ENCODE results near the gene RACGAP1.

The RACGAP1 gene

DNA sequence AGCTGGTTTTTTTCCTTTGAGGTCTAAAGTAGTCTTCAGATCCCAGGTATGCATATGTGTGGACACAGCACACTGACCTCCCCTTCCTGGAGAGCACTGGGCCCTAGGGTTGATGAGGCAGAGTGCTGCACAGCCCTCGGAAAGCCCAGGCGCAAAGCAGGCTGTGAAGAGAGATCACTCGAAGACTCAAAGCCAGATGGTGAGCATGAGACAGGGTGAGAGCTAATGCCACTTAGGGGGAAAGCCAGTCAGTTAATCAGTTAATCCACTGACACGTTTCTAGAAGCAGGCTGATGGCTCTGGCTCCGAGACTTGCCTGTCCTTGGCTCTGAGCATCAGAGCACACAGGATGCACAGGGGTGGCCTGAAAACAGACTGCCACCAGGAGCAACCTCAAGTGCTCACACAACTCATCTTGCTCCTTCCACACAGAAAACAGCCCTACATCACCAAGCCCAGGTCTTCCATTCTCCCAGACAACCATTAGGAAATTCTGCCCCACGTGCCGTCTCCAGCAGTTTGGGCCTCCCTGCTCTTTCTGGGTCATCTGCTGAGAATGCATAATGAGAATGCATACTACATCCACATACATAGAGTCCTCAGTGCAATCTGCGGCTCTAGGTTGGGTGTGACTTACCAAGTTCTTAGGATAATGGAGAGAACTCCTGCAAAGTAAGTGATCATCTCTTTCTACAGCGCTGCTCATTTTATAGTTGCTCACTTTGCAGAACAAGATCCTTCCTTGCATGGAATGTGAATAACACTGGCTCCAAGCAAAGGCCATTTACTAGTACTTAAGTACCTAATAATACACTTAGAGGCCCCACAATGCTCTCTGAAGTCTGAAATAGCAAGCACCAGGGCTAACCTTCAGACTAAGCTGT lies 40.6 kb downstream of the RACGAP1 start:
- DNase-seq: peak; percentile 50

DNA sequence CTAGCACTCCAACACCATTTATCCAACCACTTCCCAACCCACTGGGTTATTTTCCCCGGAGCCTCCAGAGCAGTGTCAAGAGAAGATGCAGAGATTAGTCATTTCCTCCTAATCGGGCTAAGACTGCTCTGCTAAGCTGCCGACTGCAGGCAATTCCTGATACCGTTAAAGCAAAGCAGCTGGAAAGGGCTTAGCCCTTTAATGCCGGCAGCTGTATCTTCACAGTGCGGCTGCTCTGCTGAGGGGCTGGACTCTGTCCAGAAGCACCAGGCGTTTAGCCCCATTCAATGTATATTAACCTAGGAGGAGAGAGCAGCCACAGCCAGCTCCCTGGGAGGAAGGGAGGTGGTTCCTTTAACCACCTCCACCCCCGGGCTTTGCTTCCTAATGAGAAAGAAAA lies 41.4 kb downstream of the RACGAP1 start:
- peak; percentile 55 for DNase-seq

DNA sequence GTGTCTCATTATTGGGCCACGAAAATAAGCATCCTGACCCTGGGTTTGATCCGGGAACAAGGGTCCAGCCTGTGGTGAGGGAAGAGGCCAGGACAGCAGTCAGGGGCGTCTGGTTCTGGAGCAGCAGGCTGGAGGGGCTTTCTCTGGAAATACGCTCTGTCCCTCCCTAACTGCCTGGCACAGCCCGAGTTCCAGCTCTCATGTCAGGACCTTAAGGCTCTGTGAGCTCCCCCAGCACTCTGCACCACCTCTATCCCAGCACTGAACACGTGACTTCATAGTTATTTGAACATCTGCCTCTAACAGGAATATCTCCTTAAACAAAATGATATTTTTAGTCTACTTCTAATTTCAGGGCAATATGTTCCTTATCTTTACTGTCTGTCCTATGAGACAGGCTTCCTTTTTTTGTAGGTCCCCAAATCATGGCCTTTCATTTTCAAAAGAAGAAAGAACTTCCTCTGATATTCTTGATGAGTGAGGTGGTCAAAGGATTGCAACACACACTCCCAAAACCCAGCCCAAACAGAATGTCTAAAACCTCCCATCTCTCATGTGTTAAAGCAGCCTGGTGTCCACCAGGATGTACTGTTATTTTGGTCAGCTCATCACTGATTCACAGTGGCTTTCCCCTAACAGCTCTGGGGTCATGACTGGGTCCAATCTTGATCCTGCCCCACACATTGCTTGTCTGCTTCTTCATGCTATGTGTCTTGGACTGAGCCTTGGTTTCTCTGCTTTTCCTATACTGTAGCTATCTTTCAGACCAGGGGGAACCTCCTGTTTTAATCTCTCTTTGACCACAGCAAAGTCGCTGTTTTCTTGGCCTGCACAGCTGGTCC lies 42.8 kb downstream of the RACGAP1 start:
- DNase-seq: peak; percentile 10

DNA sequence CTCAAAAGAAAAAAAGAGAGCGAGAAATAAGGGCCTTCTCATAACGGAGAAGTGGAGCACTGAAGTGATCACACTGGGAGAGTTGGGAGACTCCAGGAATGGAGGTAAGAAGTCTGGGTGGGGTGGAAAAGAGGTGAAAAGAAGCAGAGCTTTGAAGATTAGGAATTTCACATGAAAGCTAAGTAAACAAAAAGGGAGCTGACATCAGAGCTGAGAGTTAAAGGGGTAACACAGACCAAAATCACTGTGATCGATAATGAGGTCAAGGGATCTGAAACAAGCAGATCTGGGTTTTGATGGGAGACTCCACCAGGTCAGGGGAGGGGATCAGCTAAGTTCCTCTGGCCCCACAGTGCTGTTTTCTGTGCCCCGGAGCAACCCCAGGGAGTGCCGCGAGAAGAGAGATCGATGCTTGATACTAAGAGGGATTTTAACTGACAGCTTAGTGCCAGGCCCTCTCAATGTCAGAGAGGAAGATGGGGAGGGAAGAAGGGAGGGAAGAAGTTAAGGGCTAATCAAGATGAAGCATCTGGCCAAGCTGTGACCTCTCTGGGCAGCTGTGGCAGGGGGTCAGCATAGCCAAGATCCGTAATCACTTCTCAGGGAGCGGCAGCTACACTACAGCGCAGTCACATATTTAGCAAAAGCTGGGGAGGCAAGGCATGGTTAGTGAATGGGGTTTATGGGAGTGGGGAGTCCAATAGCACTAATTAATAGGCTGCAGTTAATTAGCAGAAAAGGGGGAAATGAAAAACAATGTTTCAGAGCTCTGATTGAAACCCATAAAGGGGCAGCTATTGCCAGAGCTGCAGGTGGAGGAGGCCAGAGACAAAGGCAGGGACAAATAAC lies 44.6 kb downstream of the RACGAP1 start:
- no peak for DNase-seq

DNA sequence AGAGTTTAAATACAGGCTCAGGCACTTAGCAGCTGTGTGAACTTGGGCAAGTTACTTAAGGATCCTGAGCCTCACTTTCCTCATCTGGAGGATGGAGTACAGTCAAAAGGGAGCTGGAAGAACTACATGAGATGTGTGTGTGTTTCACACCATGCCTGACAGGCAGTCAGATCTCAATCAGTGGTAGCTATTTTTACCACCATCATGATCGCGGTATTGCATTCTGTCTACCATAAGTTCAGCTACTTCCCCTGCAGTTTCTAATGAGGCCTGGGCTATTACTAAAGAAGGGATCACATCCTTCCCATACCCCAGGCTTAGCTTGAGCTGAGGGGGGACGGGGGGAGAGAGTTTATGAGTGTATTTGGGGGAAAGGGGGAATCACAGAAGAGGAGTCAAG lies 45.5 kb downstream of the RACGAP1 start:
- DNase-seq: no peak

DNA sequence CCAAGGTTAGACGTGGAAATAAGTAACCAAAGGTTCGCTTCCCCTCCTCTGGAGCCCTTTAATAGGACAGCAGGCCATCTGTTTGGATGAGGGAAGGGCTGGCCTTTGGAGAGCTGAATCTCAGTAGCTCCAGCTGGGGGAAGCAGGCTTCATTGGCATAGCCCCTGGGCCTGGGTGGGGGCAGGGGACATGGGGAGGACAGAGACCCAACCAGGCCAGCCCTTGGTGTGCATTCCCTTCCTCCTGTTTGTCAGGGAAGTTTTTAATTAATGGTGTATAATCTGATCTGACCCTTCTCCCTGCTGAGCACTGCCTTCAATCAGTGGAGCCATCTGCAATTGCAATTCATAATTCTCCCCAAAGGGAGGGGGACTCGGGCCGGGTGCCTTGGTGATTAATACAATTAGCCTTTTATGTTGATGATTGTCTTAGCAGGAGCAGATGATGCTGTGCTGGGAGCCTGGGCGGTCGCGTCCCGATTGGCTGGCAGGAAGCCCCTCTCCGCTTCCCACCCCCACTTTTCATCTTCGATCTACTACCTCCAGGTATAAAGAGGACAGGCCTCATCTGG lies 46.2 kb downstream of the RACGAP1 start:
- DNase-seq: peak; percentile 23

DNA sequence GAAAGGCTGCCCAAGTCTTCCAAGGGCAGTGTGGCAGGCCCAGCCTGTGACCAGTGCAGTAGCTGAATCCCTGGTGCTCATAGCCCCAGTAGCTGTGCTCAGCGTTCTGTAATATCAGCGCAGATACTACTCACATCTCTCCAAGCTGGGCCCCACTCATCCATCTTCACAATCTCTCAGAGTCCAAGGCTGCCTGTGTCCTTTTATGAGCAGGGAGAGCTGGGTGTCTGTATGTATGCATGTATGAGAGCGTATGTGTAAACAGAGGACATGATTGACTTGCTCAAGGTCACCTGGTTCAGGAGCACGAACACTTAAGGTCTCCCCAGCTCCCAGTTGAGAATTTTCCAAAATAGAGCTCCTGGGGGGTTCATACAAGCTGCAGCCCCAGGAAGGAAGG lies 47.2 kb downstream of the RACGAP1 start:
- no peak for DNase-seq

DNA sequence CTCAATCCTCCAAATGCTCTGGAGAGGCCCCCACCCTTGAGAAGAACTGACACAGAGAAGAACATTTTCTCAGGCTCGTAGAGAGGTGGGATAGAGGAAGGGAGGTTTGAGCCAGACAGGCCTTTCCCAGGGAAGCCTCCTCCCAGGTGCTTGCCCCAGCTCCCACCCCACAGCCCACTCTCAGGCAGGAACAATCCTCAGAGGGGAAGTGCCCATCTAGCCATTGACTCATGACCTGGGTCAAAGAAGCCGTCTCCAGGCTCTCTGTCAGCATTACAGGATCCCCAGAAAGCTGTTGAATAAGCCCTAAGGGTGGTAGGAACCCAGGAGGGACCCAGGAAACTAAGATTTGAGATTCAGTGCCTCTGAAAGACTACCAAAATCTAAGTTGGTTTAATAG lies 48.7 kb downstream of the RACGAP1 start:
- no peak for DNase-seq

DNA sequence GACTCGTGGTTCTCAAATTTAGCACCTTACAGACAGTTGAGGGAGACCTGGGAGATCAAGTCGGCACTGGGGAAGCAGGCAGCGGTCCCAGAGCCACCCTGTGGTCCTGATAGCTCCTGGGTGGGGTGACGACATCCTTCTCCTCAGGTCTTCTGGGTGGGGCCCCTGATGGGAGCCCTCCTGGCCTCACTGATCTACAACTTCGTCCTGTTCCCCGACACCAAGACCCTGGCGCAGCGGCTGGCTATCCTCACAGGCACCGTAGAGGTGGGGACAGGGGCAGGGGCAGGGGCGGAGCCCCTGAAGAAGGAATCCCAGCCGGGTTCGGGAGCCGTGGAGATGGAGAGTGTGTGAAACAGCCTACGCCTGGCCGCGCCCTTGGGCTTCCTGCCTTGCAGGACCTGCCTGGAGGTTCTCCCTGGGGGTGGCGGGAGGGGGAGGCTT lies 50.0 kb downstream of the RACGAP1 start:
- DNase-seq: no peak

DNA sequence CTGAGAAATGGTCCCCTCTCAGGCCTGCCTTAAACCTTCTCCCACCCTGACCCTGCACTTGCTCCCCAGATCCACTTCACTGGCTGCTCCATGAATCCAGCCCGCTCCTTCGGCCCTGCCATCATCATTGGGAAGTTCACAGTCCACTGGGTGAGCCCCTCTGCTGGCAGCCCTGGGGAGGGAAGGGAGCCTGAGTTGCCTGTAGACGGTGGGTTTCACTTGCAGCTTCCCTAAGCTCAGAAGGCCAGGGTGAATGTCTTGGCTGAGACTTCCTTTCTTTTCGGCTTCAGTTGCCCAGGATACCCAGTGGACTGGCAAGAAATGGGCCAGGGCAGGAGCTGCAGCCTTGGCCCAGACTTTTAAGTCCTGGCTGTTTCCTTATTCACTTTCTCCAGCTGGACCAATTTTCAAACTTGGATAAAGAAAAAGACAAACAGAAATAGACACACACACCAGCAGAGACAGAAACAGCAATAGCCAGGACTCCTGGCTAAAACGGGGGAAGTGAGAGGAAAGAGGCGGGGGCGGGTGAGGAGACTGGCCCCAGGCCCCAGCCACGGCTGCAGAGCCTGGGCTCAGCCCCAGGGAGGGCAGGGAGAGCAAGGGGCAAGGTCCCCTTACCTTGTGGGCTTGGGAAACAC lies 50.5 kb downstream of the RACGAP1 start:
- no peak for DNase-seq

DNA sequence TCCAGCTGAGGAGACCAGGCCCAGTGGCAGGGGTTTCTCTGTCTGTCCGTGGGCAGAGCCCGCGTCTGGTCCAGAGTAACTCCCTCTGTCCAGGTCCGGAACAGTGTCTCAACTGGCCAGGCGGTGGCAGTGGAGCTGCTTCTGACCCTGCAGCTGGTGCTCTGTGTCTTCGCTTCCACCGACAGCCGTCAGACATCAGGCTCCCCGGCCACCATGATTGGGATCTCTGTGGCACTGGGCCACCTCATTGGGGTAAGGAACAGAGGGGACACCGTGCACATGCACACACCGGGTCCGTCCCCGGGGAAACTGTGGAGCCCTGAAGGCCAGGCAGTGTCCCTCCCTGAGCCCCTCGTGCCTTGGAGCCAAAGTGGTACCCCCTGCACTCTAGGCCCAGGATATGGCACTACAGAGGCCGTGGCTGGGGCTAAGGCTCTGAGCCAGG lies 51.0 kb downstream of the RACGAP1 start:
- DNase-seq: no peak

DNA sequence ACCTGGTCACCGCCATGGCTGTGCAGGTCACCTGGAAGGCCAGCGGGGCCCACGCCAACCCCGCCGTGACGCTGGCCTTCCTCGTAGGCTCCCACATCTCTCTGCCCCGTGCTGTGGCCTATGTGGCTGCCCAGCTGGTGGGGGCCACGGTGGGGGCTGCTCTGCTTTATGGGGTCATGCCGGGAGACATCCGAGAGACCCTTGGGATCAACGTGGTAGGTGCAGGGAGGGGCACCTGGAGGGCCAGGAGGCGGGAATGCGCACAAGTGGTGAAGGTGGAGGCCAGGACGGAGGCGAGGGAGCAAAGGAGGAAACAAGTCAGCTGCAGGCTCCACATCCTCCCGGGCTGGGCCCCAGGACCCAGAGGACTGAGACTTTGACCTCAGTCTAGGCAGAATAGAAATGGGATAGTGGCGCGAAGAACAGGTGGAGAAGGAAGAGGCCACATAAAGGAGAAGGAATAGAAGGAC lies 51.9 kb downstream of the RACGAP1 start:
- no peak for DNase-seq

DNA sequence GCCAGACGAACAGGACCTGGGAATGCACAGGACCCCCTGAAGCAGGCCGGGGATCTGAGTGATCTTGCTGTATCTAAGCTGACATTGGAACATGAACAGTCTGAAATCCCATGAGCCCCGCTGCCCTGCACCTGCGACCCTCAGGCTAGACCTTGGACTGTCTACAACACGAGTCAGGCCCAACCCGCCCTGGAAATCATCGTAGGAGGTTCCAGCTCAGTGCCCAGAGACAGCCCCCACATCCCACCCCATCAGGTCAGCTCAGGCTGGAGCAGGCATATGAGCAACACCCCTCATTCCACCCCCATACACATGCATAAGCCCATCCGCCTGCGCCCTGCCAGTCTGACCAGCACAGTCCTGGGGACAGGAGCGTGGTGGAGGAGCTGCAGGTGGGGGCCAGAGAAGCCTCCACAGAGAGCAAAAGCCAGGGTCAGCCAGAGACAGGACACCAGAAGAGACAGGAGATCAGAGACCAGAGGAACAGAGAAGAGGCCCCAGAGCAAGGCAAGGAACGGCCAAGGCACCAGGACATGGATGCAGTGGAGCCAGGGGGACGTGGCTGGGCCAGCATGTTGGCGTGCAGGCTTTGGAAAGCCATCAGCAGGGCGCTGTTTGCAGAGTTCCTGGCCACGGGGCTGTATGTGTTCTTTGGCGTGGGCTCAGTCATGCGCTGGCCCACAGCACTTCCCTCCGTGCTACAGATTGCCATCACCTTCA lies 52.5 kb downstream of the RACGAP1 start, which contains the start of gene AQP6:
TSS of gene AQP6 (plus strand) at position 307 of the 720 bp plus-strand sequence. CDS start at position 534, 227 bp downstream.
- DNase-seq: no peak

DNA sequence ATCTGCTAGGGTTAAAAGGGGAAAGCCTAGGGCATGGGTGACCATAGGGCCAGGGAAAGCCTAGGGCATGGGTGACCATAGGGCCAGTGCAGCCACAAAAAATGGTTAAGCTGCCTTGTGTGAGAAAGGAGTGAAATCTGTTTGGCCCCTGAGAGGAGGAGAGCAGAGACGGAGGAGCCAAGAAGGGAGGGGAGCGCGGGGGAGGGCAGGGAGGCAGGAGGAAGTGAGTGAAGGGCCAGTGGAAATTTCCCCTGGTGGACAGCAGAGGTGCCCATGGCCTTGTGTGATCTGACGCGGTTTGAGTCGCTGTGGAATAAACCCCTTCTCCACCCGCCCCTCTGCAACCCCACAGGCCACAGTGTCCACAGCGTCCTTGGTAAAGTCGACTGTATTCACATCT lies 53.2 kb downstream of the RACGAP1 start:
- no peak for DNase-seq

DNA sequence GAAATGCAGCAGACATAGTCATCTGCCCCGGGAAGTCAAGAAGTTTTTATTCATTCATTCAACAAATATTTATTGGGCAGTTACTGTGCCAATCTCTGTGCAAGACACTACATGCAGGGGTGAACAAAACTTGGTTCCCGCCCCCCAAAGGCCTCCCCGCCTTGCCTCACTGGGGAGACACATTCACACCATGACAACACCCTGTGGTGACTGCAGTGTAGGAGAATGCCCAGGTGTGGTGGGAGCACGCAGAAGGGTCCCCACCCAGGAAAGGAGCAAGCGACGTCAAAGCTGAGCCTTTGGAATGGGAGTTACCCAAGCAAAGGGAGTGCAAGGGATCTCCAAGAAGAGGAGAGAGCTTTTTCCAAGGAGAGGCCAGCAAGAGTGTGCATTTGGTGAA lies 54.2 kb downstream of the RACGAP1 start:
- DNase-seq: no peak

DNA sequence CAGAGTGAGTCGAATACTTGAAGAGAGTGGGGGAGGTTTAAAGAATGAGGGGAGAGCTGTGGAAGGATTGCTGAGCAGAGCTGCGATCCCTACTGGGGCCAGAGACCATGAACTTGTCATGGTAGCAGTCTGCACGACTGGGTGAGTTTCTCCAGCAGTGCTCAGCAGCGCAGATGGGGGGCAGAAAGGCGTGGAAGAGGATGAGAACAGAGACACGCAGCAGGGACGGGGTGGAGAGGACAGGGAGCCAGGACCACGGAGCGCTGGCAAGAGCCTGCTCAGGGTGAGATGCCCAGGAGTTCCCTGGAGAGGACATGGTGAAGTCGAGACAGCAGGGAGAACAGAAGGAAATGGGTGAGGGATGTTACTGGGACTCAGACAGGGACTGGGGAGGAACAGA lies 54.6 kb downstream of the RACGAP1 start:
- DNase-seq: no peak

DNA sequence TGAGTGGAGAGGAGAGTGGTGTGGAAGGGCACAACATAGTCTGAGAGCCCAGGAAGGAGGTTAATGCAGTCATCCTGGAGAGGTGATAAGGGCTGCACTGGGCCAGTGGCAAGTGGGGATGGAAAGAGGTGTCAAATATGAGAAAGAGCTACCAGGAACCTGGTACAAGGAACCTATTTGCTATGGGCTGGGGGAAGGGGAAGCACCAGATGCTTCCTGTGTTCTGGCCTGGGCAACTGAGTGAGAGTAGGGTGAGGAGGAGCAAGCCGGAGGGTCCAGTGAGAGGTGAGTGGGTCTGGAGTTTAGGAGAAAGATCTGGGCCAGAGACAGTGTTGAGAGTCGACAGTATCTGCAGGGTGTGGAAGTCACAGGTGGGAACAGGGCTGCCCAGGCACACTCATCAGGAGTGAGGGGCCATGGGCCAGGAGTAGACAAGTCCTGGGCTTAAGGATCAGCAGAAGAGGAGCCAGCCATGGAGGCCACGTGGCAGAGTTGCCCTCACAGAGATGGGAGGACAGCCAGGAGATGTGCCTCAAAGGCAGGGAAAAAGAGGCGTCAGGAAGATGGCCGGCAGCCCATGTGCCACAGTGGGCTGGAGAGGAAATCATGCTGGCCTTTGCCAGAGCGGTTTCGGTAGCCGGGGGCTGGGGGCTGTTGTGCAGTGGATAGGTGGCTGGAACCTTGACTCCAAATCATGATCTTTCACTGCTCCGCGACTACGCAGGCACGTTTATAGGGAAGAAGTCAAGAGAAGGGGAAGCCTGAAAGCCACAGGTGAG lies 55.5 kb downstream of the RACGAP1 start:
- DNase-seq: no peak

DNA sequence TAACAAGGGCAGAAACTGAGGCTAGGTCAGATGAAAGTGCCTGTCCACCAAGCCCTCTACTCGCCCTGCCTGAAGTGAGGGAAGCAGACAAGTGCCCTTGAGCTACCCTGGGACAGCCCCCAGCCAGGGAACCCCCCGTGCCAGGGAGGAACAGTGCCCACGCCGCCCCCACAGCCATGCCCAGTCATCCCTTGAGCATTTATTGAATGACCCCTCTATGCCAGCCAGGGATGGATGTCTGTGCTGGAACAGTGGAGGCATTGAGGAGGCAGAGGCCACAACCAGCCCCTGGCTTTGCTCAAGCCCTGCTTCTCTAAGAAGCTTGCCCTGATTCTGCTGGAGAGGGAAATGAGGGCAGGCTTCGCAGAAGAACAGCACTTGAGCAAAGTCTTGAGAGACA lies 56.3 kb downstream of the RACGAP1 start:
- no peak for DNase-seq

DNA sequence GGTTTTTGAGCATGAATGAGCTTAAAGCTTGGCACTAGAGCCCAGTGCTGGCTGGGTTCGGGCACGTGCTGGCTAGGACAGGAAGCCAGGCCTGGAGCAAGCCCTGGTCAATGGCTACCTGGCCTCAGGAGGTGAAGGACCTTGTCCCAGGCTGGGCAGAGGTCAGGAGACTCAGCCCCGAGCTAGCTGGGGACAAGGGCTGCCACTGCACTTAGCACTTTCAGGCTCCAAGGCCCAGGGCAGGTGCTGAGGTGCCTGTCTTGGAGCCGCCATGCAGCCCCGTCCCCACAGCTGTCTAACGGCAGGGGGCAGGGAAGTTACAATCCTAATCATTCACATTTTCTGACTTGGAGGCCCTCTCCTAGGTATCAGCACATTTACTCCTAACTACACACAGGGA lies 56.8 kb downstream of the RACGAP1 start:
- DNase-seq: no peak

DNA sequence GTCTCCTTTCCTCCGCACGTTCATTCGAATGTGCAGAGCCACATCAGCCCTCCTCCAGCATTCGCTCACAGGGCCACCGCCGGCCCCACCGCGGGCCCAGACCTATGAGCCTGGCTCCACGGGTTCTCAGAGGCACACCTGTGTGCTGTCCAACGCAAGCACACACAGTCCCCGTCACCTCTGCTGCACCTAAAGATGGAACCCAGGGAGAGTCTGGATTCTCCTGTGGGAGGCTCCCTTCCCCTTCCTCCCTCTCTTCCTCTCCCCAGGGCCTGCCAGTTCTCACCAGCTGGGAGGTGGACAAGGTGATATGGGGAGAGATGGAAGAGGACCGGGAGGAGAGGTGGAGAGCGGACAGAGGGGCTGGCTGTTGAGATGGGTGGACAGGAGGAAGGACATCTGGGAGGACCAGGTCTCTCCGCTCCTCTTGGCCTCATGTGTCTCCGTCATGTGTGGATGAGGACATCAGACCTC lies 57.5 kb downstream of the RACGAP1 start:
- DNase-seq: no peak

Measured in NCI-H1694 treated with DMSO at 0.1 percent for 48 hours (cell line).